ENCODE data around the gene MCM7.
"Not testable (repeated sequence)": the region's sequence is repeated elsewhere in the genome, so short reads cannot be mapped to it uniquely, and the experiment has no call there.

MCM7 gene

DNA sequence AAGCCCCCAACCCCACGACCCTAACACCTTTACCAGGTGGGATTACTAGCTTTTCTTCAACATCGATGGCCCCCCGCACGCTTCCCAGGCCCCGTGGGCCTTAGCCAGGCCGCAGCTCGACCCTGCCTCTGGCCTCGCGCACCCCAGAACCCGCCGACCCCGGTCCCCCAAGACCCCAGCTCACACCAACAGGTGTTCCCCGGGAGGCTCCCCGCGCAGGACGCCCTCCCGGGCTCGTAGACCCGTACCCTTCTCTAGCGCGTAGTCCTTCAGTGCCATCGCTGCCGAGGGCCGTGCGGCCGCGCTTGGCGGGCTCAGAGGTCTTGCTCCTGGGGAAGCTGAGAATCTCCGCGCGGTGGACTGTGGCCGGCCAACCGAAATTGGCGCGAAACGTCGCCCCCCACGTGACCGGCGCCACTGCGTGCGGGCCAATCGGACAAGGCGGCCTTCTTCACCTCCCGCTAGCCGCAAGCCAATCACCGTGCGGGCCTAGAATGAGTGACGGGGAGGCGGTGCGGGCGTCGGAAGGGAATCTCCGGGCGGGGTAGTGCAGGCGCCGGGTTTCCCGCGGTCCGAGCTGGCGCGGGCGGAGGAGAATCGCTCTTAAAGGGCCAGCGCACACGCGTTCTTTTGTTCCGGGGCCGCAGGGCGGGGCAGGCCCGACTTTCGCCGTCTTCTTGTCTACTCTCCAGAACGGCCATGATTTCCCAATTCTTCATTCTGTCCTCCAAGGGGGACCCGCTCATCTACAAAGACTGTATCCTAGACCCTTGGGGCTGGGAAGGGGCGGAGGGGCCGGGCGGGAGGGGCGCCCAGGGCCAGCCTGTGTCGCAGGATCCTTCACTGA lies at the start of gene MCM7, which contains the start of gene AP4M1:
Gene MCM7, minus strand, starts transcription at position 382 of the 847 bp plus-strand sequence. Its CDS starts 103 bp downstream, at position 279.
Gene AP4M1, plus strand, starts transcription at position 628 of the 847 bp plus-strand sequence. Its CDS starts 72 bp downstream, at position 700.
- DNase-seq (ENCODE audit: low spot score): peak; percentile 97

DNA sequence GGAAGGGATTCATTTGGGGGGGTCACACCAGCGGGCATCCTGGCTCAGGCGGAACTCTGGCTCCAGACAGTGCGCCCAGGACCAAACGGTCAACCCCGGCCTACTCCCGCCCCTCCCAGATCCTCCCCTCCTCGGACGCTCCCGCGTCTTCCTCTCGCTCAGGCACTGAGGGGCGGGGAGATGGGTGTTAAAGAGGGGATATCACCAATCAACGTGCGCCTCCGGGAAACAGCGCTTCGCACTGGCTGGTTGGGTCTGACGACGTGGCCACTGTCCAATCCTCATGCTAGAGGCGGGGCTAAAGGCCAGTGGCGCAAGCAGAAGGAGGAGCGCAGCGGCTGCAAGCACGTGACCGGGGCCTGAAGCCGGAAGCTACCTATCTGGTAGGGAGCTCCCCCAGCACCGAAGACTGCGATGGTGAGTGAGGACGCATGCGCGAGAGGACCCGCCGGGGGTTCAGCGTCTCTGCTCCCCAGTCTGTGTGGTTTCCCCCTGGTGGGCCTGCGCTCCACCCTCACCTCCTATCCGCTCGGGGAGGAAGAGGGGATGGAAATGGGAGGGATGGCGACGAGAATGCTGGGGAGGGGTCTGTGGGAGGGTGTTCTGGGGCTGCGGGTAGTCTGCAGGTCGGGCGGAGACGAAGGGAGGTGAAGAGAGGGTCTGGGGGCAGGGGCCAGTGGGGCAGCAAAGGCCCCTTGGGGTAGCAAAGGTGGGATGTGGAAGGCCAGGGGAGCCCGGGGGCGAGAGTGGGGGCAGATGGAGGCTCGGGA lies 47.5 kb upstream of the MCM7 start, which contains the start of gene LAMTOR4:
Gene LAMTOR4, plus strand, starts transcription at position 360 of the 770 bp plus-strand sequence. Its CDS starts 55 bp downstream, at position 415.
- DNase-seq (ENCODE audit: low spot score): peak; percentile 98

DNA sequence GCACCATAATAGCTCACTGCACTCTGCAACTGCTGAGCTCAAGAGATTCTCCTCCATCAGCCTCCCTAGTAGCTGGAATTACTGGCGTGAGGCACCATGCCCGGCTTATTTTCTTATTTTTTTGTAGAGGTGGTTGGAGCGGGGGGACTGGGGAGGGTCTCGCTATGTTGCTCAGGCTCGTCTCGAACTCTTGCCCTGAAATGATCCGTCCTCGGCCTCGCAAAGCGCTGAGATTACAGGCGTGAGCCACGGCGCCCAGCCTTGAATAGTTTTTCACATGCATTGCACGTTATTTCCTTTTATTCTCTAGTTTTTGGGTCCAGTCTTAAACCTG lies 47.0 kb upstream of the MCM7 start:
- no peak for DNase-seq (ENCODE audit: low spot score)

DNA sequence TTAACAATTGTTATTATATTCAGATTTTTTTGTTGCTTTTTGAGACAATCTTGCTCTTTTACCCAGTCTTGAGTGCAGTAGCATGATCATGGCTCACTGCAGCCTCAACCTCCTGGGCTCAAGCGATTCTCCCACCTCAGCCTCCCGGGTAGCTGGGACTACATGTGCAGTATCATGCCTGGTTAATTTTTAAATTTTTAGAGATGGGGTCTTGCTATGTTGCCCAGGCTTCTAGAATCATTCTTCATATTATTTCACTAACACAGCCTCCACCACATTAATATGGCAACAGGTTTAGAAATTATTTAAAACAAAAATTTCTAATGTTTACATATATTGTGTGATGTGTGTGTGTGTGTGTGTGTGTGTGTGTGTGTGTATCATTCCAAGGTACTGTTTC lies 46.1 kb upstream of the MCM7 start:
- no peak for DNase-seq (ENCODE audit: low spot score)

DNA sequence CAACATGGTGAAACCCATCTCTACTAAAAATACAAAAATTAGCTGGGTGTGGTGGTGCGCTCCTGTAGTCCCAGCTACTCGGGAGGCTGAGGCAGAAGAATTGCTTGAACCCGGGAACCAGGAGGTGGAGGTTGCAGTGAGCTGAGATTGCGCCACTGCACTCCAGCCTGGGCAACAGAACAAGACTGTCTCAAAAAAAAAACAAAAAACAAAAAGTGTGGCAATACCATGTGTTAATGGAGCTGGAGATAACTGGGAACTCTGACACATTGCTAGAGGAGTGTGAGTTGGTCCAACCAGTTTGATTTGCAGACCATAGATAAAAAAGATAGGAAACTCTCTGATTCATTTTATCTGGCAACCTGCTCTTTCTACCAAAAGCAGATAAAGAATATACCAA lies 45.2 kb upstream of the MCM7 start:
- peak; percentile 55 for DNase-seq (ENCODE audit: low spot score)

DNA sequence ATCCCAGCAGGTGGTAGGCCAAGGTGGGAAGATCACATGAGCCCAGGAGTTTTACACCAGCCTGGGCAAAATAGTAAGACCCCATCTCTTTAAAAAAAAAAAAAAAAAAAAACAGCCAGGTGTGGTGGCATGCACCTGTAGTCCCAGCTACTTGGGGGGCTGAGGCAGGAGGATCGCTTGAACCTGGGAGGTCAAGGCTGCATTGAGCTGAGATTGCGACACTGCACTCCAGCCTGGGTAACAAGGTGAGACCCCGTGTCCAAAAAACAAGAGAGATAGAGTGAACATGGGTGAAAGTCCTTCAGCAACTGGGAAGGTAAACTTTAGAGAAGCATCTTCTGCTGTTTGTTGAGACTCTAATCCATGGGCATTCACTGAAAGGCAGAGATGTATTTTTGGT lies 41.3 kb upstream of the MCM7 start:
- DNase-seq (ENCODE audit: low spot score): no peak

DNA sequence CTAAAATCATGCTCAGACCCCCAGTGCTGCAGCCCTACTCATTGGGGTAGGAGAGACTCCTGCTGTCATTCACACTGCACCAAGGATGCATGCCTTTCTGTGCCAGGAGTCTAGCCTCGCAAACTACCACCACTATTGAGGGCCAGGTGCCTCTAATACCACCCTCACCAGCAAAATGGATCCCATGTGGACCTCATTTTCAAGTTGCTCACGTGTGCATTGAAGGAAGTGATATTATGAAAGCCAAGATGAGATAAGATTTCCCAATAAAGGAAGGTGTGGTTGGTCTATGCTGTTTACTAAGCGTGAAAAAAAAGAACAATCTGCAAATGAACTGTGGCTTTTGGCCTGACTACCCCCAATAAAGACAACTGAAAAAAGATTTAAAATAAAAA lies 40.4 kb upstream of the MCM7 start:
- DNase-seq (ENCODE audit: low spot score): no peak

DNA sequence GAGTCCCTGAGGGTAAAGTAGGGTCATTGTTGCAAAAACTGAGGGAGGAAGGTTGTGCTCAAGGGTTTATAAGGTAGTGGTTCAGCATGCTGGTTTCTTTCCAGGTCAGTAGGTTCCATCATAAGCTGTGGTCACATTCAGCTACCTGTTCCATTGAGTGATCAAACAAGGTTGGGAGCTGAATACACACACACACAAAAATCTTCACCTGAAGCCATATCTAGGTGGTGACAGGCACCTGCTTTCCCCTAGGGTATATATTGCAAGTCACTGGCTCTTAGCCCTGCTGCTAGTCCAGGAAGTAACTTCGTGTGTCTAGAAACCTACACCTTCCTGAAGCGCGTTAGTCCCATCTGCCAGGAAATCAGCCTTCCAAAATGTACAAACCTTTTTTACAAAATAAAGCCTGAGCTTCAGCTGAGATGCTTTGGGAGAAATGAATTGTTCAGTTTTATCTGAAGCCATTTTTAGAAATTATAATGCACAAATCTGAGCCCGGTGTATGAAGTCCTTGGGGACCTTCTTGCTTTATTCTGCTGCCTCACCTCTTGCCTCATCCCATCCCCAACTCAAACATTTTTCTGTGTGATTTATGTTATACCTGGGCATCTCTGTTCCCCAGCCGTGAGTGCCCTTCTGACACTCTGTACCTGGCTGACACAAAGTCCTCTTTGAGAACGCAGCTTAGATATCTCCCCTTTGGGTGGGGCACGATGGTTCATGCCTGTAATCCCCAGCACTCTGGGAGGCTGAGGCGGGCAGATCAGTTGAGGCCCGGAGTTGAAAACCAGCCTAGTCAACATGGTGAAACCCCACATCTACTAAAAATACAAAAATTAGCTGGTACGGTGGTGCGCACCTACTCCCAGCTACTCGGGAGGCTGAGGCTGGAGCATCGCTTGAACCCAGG lies 36.9 kb upstream of the MCM7 start:
- DNase-seq (ENCODE audit: low spot score): no peak

DNA sequence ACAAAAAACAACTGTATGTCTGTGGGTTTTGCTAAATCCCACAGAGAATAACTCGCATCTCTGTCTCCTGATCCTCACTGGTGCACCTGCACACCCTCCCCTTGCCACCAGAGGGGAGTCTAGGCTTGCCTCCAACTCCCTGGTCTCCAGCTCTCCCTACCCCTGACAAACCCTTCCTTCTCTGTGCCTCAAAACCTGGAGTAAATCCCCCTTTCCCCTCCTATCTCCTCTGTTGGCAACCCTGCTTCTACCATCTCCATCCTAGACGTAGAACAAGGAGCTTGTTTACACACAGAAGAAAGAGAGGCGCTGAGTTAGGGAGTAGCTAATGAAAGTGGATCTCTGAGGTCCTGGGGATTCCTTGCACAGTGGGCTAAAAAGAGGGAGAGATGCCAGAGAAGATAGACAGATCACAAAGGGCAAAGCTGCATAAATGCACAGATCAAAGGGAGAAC lies 31.5 kb upstream of the MCM7 start:
- peak; percentile 80 for DNase-seq (ENCODE audit: low spot score)

DNA sequence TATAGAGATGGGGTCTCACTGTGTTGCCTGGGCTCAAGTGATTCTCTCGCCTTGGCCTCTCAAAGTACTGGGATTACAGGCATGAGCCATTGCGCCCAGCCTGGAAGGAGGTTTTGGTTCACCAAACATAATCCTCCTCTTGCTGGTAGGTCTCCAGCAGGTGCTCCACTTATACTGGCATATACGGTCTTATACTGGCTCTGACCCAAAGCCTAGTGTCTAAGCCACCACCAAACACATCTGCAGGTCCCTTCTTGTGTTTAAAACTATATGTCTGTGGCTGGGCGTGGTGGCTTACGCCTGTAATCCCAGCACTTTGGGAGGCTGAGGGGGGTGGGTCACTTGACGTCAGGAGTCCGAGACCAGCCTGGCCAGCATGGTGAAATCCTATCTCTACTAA lies 30.9 kb upstream of the MCM7 start:
- no peak for DNase-seq (ENCODE audit: low spot score)

DNA sequence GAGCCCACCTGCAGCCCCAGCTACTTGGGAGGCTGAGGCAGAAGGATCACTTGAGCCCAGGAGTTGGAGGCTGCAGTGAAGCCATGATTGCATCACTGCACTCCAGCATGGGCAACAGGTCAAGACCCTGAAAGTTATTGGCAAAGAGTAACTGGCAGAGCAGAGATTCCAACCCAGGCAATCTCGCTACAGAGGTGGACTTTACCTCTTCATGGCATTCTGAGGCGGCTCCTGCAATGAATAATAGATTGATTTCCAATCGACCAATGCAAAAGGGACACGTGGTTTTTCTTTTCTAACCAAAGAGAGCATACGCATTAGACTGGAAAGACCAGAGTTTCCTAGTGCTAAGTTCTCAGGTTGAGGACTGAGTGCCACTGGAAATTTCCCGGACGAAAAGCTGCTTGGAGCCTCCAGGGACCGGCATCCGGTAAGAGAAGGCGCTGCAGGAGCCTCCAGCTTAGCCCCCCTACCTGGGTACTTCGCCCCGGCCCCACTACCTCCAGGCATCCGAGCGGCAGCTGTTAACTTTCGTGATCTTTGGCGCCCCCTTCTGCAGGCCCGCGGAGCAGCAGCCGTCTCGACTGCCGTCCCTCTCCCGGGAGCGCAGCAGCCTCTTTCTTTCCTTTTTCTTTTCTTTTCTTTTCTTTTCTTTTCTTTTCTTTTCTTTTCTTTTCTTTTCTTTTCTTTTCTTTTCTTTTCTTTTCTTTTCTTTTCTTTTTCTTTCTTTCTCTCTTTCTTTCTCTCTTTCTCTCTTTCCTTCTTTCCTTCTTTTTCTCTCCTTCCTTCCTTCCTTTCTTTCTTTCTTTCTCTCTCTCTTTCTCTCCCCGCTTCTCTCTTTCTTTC lies 29.6 kb upstream of the MCM7 start:
- peak; percentile 80 for DNase-seq (ENCODE audit: low spot score)

DNA sequence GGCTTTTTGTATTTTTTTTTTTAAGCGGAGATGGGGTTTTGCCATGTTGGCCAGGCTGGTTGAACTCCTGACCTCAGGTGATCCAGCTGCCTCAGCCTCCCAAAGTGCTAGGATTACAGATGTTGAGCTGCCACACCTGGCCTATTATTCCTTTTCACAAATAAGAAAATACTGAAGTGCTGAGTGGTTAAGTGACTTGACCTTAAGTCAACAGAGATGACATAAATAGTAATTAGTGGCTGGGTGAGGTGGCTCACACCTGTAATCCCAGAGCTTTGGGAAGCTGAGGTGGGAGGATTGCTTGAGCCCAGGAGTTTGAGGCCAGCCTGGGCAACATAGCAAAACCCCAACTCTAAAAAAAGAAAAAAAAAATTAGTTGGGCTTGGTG lies 29.0 kb upstream of the MCM7 start:
- DNase-seq (ENCODE audit: low spot score): not testable (repeated sequence)

DNA sequence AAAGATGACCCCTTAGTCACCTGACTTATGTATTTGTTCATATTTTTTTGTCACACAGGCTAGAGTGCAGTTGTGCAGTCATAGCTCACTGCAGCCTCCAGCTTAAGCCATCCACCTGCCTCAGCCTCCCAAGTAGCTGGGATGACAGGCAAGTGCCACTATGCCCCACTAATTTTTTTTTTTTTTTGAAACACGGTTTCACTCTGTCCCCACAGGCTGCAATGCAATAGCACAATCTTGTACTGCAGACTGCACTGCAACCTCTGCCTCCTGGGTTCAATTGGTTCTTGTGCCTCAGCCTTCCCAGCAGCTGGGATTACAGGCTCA lies 27.4 kb upstream of the MCM7 start:
- no peak for DNase-seq (ENCODE audit: low spot score)

DNA sequence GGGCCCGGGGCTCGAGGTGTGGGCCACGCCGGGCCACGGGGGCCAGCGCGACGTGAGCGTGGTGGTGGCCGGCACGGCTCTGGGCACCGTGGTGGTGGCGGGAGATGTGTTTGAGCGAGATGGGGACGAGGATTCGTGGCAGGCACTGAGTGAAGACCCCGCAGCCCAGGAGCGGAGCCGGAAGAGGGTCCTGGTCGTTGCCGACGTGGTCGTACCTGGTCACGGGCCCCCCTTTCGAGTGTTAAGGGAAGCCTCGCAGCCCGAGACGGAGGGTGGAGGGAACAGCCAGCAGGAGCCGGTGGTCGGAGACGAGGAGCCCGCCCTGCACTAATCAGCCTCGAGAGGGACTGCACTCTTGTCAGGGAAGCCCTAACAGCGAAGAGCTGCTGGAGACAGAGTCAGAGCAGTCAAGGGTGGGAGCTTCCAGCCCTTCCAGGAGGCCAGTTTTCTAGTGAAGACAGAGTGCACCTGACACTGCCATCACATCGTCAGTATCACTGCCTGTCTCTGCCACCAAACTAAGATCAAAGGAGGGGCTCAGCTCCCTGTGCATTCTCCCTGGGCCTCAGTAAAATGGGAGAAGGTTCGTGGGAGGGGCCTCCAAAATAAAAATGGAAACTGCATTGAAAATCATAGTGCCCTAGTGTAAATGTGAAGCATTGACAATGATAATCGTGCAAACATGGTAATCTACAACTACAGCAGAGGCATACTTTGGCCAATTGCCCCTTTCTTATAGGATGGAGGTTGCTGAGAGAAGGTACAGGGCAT lies 26.9 kb upstream of the MCM7 start:
- no peak for DNase-seq (ENCODE audit: low spot score)

DNA sequence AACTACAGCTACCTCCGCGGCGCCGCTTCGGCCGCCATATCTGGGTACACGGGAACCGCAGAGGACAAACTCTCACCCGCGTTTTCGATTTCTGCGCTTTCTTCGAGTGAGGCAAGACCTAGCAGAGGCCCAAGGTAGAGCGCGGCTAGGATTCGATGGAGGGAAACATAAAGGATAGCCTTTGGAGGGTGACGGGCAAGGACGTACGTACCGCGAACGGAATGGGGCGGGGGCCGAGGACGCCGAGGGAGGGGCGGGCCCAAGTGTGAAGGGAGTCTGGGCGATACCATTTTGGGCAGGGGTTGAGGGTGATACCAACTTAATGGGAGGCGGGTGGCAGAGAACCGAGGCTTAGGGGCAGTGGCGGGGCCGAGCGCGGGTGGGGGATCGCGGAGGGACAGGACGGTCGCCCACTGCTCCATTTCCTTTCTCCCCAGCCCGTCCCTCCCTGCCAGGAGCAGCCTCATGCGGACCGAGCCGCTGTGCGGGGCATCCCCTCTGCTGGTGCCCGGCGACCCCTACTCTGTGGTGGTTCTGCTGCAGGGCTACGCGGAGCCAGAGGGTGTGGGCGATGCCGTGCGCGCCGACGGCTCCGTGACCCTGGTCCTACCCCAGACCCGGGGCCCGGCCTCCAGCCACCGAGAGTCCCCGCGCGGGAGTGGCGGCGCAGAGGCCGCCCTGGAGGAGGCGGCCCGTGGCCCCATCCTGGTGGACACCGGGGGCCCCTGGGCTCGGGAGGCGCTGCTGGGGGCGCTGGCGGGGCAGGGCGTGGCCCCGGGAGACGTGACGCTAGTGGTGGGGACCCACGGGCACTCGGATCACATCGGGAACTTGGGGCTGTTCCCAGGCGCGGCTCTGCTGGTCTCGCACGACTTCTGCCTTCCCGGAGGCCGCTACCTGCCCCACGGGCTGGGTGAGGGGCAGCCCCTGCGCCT lies 26.0 kb upstream of the MCM7 start, which contains the start of gene MBLAC1:
Gene MBLAC1, plus strand, starts transcription at position 37 of the 935 bp plus-strand sequence. Its CDS starts 429 bp downstream, at position 466.
- DNase-seq (ENCODE audit: low spot score): peak; percentile 95

DNA sequence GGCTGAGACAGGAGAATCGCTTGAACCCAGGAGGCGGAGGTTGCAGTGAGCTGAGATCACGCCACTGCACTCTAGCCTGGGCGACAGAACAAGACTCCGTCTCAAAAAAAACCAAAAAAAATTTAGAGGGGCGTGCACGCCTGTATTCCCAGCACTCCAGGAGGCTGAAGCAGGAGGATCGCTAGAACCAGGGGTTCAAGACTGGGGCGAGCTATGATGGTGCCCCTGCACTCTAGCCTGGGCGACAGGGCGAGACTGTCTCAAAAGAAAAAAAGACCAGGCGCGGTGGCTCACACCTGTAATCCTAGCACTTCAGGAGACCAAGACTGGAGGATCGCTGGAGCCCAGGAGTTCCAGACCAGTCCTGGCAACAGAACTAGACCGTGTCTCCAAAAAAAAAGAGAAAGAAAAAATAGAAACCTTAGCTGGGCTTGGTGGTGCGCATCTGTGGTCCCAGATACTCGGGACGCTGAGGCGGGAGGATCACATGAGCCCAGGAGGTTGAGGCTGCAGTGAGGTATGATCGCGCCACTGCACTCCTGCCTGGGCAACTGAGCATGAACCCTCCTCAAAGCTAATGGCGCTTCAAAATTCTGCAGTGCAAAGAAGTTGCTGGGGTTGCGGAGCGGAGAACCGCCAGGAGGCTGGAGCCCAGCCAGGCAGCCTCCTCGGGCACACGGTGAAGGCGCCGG lies 25.2 kb upstream of the MCM7 start:
- DNase-seq (ENCODE audit: low spot score): no peak

DNA sequence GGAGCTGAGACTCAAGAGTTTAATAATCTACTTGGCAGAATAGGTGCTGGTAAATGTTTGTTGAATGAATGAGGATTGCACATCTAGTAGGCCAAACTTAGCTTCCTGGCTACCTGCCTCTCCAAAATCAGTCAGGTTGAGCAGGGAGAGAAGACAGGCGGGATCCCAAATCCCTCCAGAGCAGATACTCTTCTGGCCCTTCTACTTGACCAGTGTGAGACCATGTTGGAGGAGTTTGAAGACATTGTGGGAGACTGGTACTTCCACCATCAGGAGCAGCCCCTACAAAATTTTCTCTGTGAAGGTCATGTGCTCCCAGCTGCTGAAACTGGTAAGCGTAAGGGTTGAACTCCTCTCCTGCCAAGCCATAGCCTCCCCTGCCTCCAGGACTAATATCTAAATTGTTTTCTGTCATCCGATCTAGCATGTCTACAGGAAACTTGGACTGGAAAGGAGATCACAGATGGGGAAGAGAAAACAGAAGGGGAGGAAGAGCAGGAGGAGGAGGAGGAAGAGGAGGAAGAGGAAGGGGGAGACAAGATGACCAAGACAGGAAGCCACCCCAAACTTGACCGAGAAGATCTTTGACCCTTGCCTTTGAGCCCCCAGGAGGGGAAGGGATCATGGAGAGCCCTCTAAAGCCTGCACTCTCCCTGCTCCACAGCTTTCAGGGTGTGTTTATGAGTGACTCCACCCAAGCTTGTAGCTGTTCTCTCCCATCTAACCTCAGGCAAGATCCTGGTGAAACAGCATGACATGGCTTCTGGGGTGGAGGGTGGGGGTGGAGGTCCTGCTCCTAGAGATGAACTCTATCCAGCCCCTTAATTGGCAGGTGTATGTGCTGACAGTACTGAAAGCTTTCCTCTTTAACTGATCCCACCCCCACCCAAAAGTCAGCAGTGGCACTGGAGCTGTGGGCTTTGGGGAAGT lies 23.4 kb upstream of the MCM7 start:
- DNase-seq (ENCODE audit: low spot score): no peak
